ENCODE results near the gene ADAMTS10.

GRCh38 chr19:8584965-8585893 is 25.3 kb downstream of the ADAMTS10 start:
- TF ChIP-seq CTCF (IDR thresholded peaks at IDR 0.05 in 8 of 11, conservative IDR thresholded peaks at IDR 0.05 in 3 of 11) (no peak), POLR2A (IDR thresholded peaks at IDR 0.05) (no peak)

All from spleen (tissue), 7 donors.